HG02588 (cell line): ENCODE results near the gene ARID3A.
"Not testable (repeated sequence)": the region's sequence is repeated elsewhere in the genome, so short reads cannot be mapped to it uniquely, and the experiment has no call there.

Experiments used
- ATAC-seq: cut with Tn5 transposase; IDR thresholded peaks from one replicate; pipeline ENCODE4 v1.9.1; 2021; ENCODE audit warnings: mild to moderate bottlenecking, moderate library complexity; ENCODE audit not compliant: unreplicated experiment

The ARID3A gene

GRCh38 chr19:945401-946252 is 19.8 kb downstream of the ARID3A start:
- no peak for ATAC-seq

GRCh38 chr19:947090-947706 is 21.4 kb downstream of the ARID3A start:
- peak; percentile 17 for ATAC-seq

GRCh38 chr19:947707-948539 is 22.1 kb downstream of the ARID3A start:
- ATAC-seq: peak; percentile 48

- no peak for ATAC-seq
These were observed 23.1 kb downstream of the ARID3A start for GRCh38 chr19:948842-949496.

- no peak for ATAC-seq
These were observed 24.7 kb downstream of the ARID3A start for GRCh38 chr19:950352-951066.

- ATAC-seq: no peak
These were observed 26.3 kb downstream of the ARID3A start for GRCh38 chr19:952049-952679.

GRCh38 chr19:952680-953444 is 27.0 kb downstream of the ARID3A start:
- ATAC-seq: no peak

- ATAC-seq: no peak
These were observed 27.8 kb downstream of the ARID3A start for GRCh38 chr19:953445-954271.

GRCh38 chr19:954272-954671 is 28.4 kb downstream of the ARID3A start:
- ATAC-seq: no peak

- ATAC-seq: no peak
These were observed 29.0 kb downstream of the ARID3A start for GRCh38 chr19:954672-955494.

GRCh38 chr19:955803-956765 is 30.2 kb downstream of the ARID3A start:
- no peak for ATAC-seq

GRCh38 chr19:956766-957440 is 31.1 kb downstream of the ARID3A start:
- no peak for ATAC-seq

GRCh38 chr19:957578-957977 is 31.7 kb downstream of the ARID3A start:
- ATAC-seq: not testable (repeated sequence)

- no peak for ATAC-seq
These were observed 33.4 kb downstream of the ARID3A start for GRCh38 chr19:958967-959855.

- no peak for ATAC-seq
These were observed 34.2 kb downstream of the ARID3A start for GRCh38 chr19:960020-960419.
